HepG2 (cell line): ENCODE measurements around the gene ILRUN. TPM values are rescaled to one million over a fixed set of nuclear protein-coding genes. Genes with fewer than 3 reads are reported as not detected.

Source experiments
- ADNP ChIP-seq: sonication (generic); formaldehyde crosslinking; IDR thresholded peaks from 2 replicates; pipeline ENCODE4 v1.4.0; 2020; ENCODE audit warnings: missing genetic modification reagents
- CTCF ChIP-seq: sonication (generic); formaldehyde crosslinking; IDR thresholded peaks from 2 replicates; pipeline ENCODE4 v1.5.0; 2020; ENCODE audit warnings: mild to moderate bottlenecking, missing genetic modification reagents, moderate library complexity
- E2F2 ChIP-seq: sonication (generic); formaldehyde crosslinking; IDR thresholded peaks from 2 replicates; pipeline ENCODE4 v1.4.0; 2020; ENCODE audit warnings: missing genetic modification reagents, borderline replicate concordance
- GABPB1 ChIP-seq: IDR thresholded peaks from 2 replicates; pipeline ENCODE4 v1.6.1; 2016; ENCODE audit warnings: mild to moderate bottlenecking, missing genetic modification reagents, moderate library complexity, missing compliant biosample characterization
- HMGXB4 ChIP-seq, 2 experiments: sonication (generic) in 1 of 2; formaldehyde crosslinking in 1 of 2; IDR thresholded peaks; 2 replicates each; pipeline versions ENCODE4 v1.4.0 to v1.6.1; 2018 to 2020; ENCODE audit warnings: missing genetic modification reagents in 2 of 2, borderline replicate concordance in 1 of 2, low read depth in 1 of 2, mild to moderate bottlenecking in 1 of 2, missing biosample characterization in 1 of 2
- HOXA3 ChIP-seq: sonication (generic); formaldehyde crosslinking; IDR thresholded peaks from 2 replicates; pipeline ENCODE4 v1.5.0; 2020; ENCODE audit warnings: missing genetic modification reagents
- IRF2 ChIP-seq: IDR thresholded peaks from 2 replicates; pipeline ENCODE4 v1.6.1; 2018; ENCODE audit warnings: missing genetic modification reagents, missing compliant biosample characterization
- KAT7 ChIP-seq: IDR thresholded peaks from 2 replicates; pipeline ENCODE4 v1.6.1; 2018; ENCODE audit warnings: borderline replicate concordance, missing compliant biosample characterization
- KDM2A ChIP-seq: sonication (generic); formaldehyde crosslinking; IDR thresholded peaks from 2 replicates; pipeline ENCODE4 v1.4.0; 2020; ENCODE audit warnings: low read depth, missing genetic modification reagents, borderline replicate concordance
- KDM5B ChIP-seq: sonication (generic); formaldehyde crosslinking; IDR thresholded peaks from 2 replicates; pipeline ENCODE4 v1.4.0; 2020; ENCODE audit warnings: missing genetic modification reagents, mild to moderate bottlenecking, borderline replicate concordance
- RFXAP ChIP-seq: sonication (generic); formaldehyde crosslinking; IDR thresholded peaks from 2 replicates; pipeline ENCODE4 v1.4.0; 2020; ENCODE audit warnings: missing genetic modification reagents, borderline replicate concordance
- ZBTB4 ChIP-seq: sonication (generic); formaldehyde crosslinking; IDR thresholded peaks from 2 replicates; pipeline ENCODE4 v1.4.0; 2020; ENCODE audit warnings: missing genetic modification reagents, mild to moderate bottlenecking, borderline replicate concordance
- ZBTB43 ChIP-seq: sonication (generic); formaldehyde crosslinking; conservative IDR thresholded peaks from 2 replicates; pipeline ENCODE4 v1.4.0; 2020; ENCODE audit warnings: missing genetic modification reagents
- ZFY ChIP-seq: sonication (generic); formaldehyde crosslinking; IDR thresholded peaks from 2 replicates; pipeline ENCODE4 v1.4.0; 2020; ENCODE audit warnings: missing genetic modification reagents
- ZNF768 ChIP-seq: sonication (generic); formaldehyde crosslinking; IDR thresholded peaks from 2 replicates; pipeline ENCODE4 v1.4.0; 2020; ENCODE audit warnings: missing genetic modification reagents
- polyA plus RNA-seq, 8 experiments: library from polyadenylated mRNA; depleted of rRNA in 3 of 8; stranded (reverse) in 7 of 8; unstranded in 1 of 8; fragments of >200 nt; fragmentation: Illumina TruSeq in 4 of 8; extraction: Trizol in 4 of 8; gene quantifications; 2 replicates each; pipeline versions ENCODE4 v1.2.1 to v1.2.3, GENCODE V29; 2011 to 2016; ENCODE audit warnings: low read depth in 4 of 8, missing spikeins in 1 of 8, mixed read lengths in 1 of 8; ENCODE audit not compliant: insufficient read depth in 1 of 8
- total RNA-seq, 5 experiments: library from RNA; depleted of rRNA; stranded (reverse); fragments of >200 nt; fragmentation: Illumina TruSeq; extraction: Trizol; gene quantifications; 2 replicates each; pipeline ENCODE4 v1.2.3, GENCODE V29; 2016; ENCODE audit warnings: low read depth in 1 of 5

The ILRUN gene
- total and polyA plus RNA-seq, 2 of the 13 experiments (the other 11 are each of a cell fraction or from before 2014, with no cell fraction given): 45.5 to 66.6 TPM

- TF ChIP-seq KDM5B (CRISPR knock-in tag) (0 out of 2 replicates have a peak, but pooled peaks have one; percentile 28), GABPB1 (0 out of 2 replicates have a peak, but pooled peaks have one; percentile 26), KDM2A (CRISPR knock-in tag) (peak; percentile 27; the same call in 1 of the 2 replicates), ZNF768 (CRISPR knock-in tag) (0 out of 2 replicates have a peak, but pooled peaks have one; percentile 16), IRF2 (0 out of 2 replicates have a peak, but pooled peaks have one; percentile 18), KAT7 (CRISPR knock-in tag) (0 out of 2 replicates have a peak, but pooled peaks have one; percentile 14), ZFY (CRISPR knock-in tag) (peak; percentile 13; the same call in 1 of the 2 replicates), RFXAP (CRISPR knock-in tag) (0 out of 2 replicates have a peak, but pooled peaks have one; percentile 6), HOXA3 (CRISPR knock-in tag) (0 out of 2 replicates have a peak, but pooled peaks have one; percentile 13), ZBTB4 (CRISPR knock-in tag) (peak; percentile 45; the same call in 1 of the 2 replicates), CTCF (CRISPR knock-in tag) (peak; percentile 28), ZBTB43 (CRISPR knock-in tag) (peak; percentile 39; the same call in 1 of the 2 replicates), ADNP (CRISPR knock-in tag) (0 out of 2 replicates have a peak, but pooled peaks have one; percentile 22), HMGXB4 (CRISPR knock-in tag; IDR thresholded peaks at IDR 0.05; ENCODE audit: borderline replicate concordance in 1 of 2, low read depth in 1 of 2) (0 out of 4 replicates have a peak, but pooled peaks of 1 of the 2 experiments have one; percentile 24), E2F2 (CRISPR knock-in tag) (peak; percentile 42; the same call in 1 of the 2 replicates)
Observed at GRCh38 chr6:34674930-34675329, 21.6 kb downstream of the ILRUN start (continued).
